ENCODE results near the gene RNF207. TPM values are rescaled to one million over a fixed set of nuclear protein-coding genes. Genes with fewer than 3 reads are reported as not detected.

The RNF207 gene
- polyA plus RNA-seq, 4 donors = 15.7 to 72.0 (median 38.7) TPM

DNA sequence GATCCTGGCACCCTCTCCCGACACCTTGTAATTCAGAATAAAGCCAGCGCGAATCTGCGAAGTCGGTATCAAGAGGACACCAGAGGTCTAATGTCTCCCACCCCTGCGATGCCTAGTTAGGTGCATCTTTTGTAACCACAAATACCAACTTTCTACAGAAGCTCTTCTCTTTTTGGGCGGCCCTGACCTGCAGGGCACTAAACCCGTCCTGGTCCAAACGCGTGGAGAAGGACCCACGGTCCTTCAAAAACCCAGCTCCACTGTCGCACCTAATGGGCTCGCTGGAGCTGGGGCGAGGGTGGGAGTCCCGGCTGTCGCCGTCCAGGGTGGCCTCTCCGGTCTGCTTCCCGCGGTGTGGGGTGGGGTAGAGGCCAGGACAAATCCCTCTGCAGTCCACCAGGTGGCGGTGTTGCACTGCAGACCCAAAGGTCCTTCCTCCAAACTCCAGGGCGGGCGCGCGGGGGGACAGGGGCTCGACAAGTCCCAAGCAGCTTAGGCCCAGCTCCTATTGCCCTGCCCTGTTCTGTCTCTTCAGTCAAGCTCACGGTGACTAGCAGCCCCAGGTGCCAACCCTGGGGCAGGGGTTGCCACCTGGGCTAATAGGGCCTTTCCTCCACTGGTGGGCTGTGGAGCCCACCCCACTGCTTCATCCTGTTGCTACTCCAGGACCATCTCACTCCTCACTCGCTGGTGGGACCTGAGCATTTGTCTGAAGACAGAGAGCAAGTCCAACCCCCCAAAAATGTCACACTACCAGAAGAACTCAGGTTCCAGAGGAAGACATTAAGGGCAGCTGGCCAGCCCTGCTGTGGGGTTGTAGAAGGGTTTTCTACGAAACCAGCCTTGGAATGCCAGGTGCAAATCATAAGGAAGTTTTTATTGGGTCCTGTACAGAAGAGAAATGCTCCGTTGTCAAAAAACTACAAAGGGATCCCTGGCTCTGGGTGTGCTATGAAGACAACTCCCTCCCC is 40.9 kb downstream of the RNF207 start:
- DNase-seq (ENCODE audit: low read depth in 4 of 4, low spot score in 3 of 4) = peak in 1 of 4 donors; percentile 62

- DNase-seq (ENCODE audit: low read depth in 4 of 4, low spot score in 3 of 4) = no peak
Observed at GRCh38 chr1:6247651-6248050, 41.7 kb downstream of the RNF207 start.

- DNase-seq (ENCODE audit: low read depth in 4 of 4, low spot score in 3 of 4) = no peak
Observed at GRCh38 chr1:6248161-6248776, 42.4 kb downstream of the RNF207 start.

DNA sequence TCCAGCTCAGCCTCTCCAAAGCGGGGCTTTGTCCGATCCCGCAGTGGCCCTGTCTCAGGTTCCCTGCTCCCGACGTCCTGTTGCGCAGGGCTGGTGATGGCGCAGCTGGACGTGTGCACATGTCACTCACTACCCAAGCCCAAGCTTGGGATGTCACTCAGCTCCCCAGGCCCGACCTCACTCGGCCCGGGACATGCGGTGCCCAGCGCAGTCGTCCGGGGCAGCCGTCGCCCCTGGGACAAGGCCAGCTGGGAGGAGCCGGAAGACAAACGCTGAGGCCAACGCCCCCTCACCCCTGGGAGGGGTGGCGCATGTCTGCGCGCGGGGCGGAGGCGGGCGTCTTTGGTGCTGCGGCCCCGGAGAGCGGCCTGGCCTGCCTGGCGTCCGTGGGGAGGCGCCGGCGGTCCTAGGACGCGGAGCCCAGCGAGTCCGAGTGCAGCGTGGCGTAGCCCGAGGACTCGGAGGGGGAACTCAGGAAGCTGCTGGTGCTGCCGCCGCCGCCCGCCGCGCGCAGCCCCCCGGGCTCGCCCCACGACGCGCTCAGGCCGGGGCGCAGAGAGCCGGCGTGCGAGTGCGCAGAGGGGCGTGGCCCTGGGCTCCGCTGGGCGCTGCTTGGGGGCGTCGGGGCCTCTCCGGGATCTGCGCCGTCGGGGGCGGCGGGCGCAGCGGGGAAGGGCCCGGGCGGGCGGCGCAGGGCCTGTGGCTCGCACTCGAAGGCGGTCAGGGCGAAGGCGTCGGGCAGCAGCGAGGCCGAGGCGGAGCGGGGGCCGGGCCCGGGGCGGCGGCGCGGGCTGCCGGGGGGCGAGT is 43.2 kb downstream of the RNF207 start:
- no peak for DNase-seq (ENCODE audit: low read depth in 4 of 4, low spot score in 3 of 4)

DNA sequence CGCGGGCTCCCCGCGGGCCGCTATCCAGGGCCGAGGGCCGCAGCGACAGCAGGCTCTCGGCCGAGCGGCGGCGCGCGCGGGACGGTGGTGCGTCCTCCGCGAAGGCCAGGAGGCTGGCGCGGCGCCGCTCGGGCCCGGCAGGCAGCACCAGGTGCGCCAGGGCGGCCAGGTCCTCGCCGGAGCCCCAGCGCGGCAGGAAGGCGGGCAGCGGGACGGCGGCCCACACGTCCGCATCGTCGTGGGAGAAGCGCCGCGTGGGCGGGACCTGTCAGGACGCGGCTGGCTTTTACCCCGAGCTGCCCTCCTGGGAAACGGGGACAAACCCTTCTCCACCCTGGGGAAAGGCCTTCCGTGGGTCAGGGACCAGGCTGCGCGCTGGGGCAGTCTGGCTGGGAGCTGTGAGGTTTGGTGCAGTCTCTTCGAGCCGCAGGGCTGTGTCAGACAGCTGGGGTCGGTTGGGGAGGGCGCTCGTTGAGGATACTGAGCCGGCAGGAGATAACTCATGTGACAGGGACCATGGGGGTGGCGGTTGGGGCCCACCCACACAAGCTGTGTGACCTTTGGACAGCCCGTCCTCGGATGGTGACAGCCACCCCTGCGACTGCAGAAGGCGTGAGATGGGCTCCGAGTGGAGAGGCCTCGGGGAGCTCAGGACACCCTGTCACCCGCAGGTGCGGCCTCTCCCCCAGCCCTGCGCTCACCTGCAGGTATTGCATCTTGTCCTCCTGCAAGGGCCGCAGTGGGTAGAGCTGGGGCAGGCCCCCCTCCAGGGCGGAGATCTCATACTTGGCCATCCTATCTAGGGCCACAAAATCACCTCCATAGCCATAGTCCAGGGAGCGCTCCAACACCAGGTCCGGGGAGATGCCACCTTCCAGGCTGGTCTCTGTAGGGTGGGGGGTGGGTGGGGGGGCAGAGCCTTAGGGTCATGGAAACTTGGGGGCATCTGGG is 44.1 kb downstream of the RNF207 start:
- DNase-seq (ENCODE audit: low read depth in 4 of 4, low spot score in 3 of 4) = no peak

- no peak for DNase-seq (ENCODE audit: low read depth in 4 of 4, low spot score in 3 of 4)
Observed at GRCh38 chr1:6251233-6251632, 45.3 kb downstream of the RNF207 start.

GRCh38 chr1:6251681-6252373 is 45.9 kb downstream of the RNF207 start:
- DNase-seq (ENCODE audit: low read depth in 4 of 4, low spot score in 3 of 4) = no peak

DNA sequence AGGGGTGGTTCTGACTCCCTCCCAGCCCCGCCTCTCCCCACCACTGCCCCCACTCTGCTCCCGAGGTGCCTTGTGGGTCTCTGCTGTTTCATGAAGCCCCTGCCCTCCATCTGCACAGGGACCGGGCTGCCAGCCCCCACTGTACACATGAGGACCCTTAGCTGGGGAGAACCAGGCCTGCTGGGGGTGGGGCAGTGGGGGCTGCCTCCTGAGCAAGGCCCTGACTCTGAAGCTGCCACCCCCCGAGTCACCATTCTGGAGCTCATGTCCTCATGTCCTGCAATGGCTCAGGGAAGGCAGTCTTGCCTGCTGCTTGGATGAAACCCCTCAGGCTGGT is 46.4 kb downstream of the RNF207 start:
- DNase-seq (ENCODE audit: low read depth in 4 of 4, low spot score in 3 of 4) = no peak

DNA sequence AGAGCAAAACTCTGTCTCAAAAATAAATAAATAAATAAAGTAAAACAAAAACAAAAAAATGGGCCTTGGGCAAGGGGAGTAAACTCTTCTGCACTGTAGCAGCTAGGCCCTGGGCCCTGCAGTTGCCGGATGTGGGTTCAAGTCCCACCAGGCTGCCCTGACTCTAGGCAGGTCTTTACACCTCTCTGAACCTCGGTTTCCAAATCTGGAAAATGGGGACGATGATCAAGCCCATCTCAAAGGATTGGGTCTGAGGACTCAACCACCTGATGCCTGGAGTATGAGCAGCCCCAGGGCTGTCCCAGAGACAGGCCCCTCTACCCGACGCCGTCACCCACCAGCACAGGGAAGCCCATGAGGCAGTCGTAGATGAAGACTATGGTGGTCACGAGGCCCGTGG is 47.5 kb downstream of the RNF207 start:
- DNase-seq (ENCODE audit: low read depth in 4 of 4, low spot score in 3 of 4) = no peak

- no peak for DNase-seq (ENCODE audit: low read depth in 4 of 4, low spot score in 3 of 4)
Observed at GRCh38 chr1:6254691-6255090, 48.8 kb downstream of the RNF207 start.

DNA sequence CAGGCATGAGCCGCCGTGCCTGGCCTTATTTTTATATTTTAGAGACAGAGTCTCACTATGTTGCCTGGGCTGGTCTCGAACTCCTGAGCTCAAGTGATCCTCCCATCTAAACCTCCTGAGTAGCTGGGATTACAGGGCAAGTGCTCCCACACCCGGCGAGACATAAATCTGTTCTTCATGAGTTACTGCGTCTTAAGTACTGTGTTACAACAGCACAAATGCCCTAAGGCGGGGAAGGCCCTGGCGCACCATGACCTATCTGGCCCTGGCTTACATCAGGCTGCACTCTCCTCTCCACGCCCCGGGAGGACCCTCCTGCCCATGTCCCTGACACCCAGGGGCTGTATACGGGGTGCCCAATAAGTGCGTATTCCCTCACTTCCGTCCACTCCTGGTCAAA is 50.7 kb downstream of the RNF207 start:
- no peak for DNase-seq (ENCODE audit: low read depth in 4 of 4, low spot score in 3 of 4)

DNA sequence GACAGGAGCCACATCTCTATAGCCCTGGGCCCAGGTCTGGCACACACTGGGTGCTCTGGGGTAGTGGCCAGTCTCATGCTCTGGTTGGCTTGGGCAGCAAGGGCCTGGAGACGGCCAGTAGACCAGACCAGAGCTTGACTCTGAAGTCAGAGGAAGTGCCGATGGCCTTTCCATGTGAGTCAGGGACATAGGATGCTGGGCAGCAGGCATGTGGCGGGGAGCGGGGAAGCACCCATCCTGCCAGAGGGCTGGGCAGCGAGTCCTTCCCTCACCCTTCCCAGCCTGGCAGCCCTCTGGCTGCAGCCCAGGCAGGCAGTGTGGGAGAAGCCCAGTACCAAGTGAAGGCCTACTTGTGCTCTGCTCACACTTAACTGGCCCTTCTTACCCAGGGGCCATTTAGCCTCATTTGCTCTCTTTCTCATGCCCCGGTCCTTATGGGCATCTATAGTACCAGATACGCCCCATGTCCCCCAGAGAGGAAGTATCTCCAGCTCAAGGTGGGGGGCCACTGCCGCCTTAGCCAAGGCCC is 51.7 kb downstream of the RNF207 start:
- no peak for DNase-seq (ENCODE audit: low read depth in 4 of 4, low spot score in 3 of 4)

DNA sequence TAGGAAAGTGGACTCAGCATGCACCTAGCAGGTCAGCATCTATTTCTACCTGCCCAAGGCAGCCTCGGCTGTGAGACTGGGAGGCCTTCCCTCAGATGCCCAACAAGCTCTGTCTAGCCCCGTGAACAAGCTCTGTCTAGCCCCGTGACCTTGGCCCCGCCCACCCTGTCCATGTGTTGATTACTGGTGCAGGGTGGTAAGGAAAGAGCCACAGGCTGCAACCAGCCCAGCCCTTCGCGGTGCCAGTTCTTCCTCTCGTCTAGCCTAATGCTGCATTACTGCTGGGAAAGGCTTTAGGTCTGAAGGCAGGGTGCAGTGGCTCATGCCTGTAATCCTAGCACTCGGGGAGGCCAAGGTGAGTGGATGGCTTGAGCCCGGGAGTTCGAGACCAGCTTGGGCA is 52.8 kb downstream of the RNF207 start:
- no peak for DNase-seq (ENCODE audit: low read depth in 4 of 4, low spot score in 3 of 4)

DNA sequence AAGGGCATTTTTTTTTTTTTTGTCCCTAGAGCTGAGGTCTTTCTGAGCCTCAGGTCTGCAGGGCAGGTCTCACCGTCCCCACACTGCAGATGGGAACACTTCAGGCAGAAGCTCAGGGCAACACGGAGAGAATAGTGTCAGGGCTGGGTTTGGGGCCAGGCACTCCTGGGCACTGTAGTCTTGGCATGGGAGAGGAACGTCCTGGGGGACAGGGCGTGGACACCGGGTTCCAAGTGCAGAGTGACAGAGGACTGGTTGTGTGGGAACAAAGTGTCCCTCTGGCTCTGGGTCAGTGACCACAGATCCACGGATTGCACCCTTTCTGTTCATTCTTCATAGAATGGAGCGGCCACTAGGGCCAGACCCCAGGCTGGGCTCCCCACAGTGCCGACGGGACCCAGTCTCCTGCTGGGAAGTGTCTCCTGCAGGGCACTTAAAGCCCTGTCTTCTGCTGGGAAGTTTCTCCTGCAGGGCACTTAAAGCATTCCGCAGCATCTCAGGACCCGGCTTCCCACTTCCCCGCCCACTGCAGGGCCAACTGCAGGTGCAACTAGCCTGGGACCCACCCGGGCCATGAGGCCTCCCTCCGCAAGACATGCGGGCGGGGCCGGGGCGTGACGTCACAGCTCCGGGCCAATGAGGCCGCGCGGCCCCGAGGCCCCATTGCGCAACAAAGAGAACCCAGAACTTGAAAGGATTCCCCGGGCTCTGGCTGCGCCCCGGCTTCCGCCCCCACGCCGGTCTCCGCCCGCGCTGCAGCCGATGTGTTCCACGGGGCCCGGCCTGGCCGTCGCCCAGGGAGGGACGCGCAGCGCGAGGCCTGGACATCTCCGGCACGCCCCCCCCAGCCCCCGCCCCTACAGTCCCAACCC is 53.8 kb downstream of the RNF207 start:
- DNase-seq (ENCODE audit: low read depth in 4 of 4, low spot score in 3 of 4) = no peak

GRCh38 chr1:6260433-6260934 is 54.6 kb downstream of the RNF207 start:
- DNase-seq (ENCODE audit: low read depth in 4 of 4, low spot score in 3 of 4) = no peak

DNA sequence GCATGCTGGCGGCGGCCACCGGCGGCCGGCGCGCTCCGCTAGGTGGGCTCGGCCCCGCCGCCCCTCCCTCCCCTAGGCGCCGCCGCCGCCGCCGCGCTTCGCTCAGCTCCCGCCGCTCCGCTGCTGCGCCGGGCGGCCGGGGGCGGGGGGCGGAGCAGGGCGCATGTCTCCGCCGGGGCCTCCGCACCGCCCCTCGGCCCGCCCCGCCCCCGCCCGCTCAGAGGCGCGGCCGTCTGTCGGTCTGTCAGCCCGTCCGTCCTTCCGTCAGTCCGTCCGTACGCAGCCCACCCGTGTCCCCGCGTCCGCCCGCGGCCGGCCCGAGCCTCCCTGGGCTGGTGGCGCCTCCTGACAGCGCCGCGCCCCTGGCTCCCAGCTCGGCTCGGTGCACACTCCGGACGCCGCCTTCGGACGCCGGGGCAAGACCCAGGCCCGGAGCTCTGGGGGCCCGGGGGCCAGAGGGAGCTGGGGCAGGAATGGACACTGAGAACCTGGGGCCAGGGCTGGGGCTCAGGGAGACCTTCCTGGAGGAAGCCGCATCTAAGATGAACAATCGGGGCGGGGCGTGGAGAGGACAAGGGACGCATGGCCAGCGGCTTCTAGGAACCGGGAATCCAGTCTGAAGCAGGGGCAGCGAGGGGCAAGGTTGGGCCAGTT is 55.2 kb downstream of the RNF207 start, which contains the start of gene GPR153:
Gene GPR153, minus strand, starts transcription at position 138 of the 654 bp plus-strand sequence. CDS start 6,193 bp downstream, outside the sequence.
- DNase-seq (ENCODE audit: low read depth in 4 of 4, low spot score in 3 of 4) = no peak

DNA sequence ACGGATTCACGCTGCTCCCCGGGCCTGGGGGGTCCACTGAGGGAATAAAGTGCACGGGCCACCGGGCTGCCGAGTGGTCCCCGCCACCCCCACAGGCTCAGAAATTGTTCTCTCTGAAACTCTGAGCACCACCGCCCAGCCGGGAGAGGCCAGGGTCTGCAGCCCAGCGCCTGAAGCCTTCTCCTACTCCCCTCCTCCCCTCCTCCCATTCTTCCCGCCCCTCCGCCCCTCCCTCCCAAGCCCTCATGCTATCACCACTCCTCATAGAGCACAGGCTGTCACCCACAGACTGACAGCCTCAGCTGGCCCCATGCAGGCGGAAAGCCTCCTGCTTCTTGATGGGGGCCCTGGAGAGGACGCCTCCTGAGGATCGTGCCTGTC is 55.7 kb downstream of the RNF207 start:
- DNase-seq (ENCODE audit: low read depth in 4 of 4, low spot score in 3 of 4) = no peak
